ENCODE data around the gene PACC1.
"Not testable (repeated sequence)": the region's sequence is repeated elsewhere in the genome, so short reads cannot be mapped to it uniquely, and the experiment has no call there.

PACC1 gene

GRCh38 chr1:212323066-212323465 is 91.6 kb downstream of the PACC1 start:
- no peak for DNase-seq

DNA sequence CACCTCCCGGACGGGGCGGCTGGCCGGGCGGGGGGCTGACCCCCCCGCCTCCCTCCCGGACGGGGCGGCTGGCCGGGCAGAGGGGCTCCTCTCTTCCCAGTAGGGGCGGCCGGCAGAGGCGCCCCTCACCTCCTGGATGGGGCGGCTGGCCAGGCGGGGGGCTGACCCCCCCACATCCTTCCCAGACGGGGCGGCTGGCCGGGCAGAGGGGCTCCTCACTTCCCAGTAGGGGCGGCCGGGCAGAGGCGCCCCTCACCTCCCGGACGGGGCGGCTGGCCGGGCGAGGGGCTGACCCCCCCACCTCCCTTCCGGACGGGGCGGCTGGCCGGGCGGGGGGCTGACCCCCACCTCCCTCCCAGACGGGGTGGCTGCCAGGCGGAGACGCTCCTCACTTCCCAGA is 93.7 kb downstream of the PACC1 start:
- not testable (repeated sequence) for DNase-seq

DNA sequence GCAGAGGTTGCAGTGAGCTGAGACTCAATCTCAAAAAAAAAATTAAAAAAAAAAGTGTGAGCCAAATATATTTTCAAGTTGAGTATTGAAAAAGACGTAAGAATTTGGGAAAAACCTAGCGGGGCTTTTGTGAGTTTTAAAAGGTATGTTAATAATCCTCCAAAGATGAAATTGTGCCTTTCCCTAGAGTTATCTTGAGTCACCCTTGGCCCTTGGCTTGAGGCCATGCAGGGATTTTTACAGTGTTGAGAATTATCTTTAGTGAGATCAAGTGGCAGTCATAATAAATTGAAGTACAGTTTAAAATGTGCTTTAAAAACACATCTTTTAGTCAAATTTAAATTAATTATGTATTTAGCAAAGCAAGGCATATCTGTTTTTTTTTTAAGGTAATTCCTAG is 96.8 kb downstream of the PACC1 start:
- DNase-seq: no peak

DNA sequence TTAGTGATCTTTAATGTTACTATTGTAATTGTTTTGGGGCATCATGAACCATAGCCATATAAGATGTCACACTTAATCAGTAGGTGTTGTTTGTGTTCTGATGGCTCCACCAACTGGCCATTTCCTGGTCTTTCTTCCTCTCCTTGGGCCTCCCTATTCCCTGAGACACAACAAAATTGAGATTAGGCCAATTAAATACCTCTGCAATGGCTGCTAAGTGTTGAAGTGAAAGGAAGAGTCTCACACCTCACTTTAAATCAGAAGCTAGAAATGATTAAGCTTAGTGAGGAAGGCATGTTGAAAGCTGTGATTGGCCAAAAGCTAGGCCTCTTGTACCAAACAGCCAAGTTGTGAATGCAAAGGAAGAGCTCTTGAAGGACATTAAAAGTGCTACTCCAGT is 98.8 kb downstream of the PACC1 start:
- DNase-seq: no peak

DNA sequence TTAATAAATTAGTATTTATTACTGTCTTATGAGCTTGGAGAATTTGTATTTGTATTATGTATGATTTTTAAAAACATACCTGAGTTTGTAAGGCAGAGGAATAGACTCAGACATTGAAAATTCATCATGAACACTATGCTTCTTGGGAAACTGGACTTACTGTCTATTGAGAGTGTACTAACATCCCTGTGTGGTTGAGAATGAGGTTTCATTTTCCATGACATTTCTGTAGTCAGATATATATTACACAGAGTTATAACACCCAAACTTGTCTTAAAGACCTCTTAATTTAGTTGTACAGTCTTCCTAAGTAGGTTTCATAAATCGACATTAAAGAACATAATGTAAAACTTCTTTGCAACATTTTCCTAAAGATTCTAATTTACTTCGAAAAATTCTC is 99.5 kb downstream of the PACC1 start:
- DNase-seq: no peak

Data from NCI-H1048 (cell line).